Left lung (tissue), 10 donors: ENCODE results near the gene SPSB1. TPM values are rescaled to one million over a fixed set of nuclear protein-coding genes. Genes with fewer than 3 reads are reported as not detected.

Experiments
- ATAC-seq: fragments of 200-7000 bp; cut with Tn5 transposase; one replicate; pipeline ENCODE4 v1.9.1; 2020; ENCODE audit warnings: moderate library complexity
- DNase-seq, 4 donors: peaks; one replicate each; pipeline ENCODE4 v3.0.0-alpha.2; 2013 to 2020
- H3K27ac ChIP-seq, 2 donors: fragments of 200-600 bp; sonication (generic) in 1 of 2; one replicate each; pipeline versions ENCODE4 v1.5.0 to v1.8.0; 2020 to 2021
- H3K27me3 ChIP-seq, 2 donors: fragments of 200-600 bp; sonication (generic) in 1 of 2; one replicate each; pipeline versions ENCODE4 v1.5.0 to v1.8.0; 2020 to 2021
- H3K36me3 ChIP-seq, 2 donors: fragments of 200-600 bp; sonication (generic) in 1 of 2; one replicate each; pipeline versions ENCODE4 v1.5.0 to v1.8.0; 2020 to 2021
- H3K4me1 ChIP-seq, 2 donors: fragments of 200-600 bp; one replicate each; pipeline ENCODE4 v1.8.0; 2021
- H3K4me3 ChIP-seq, 2 donors: fragments of 200-600 bp; sonication (generic) in 1 of 2; one replicate each; pipeline versions ENCODE4 v1.5.0 to v1.8.0; 2020 to 2021; ENCODE audit warnings: mild to moderate bottlenecking in 1 of 2
- H3K9me3 ChIP-seq, 2 donors: fragments of 200-600 bp; sonication (generic) in 1 of 2; one replicate each; pipeline versions ENCODE4 v1.5.0 to v1.8.0; 2020 to 2021
- intact Hi-C, 2 donors: fragments of 100-400 bp; cut with DNase I; formaldehyde crosslinking; loops; one replicate each; pipeline versions ENCODE4 v1.11.2 to v1.14.2; 2022
- polyA plus RNA-seq, 6 donors: library from polyadenylated mRNA; unstranded; fragments of 120-200 nt; gene quantifications; one replicate each; pipeline ENCODE4 v1.2.1, GENCODE V29; 2013; ENCODE audit not compliant: insufficient read length in 6 of 6
- total RNA-seq, 2 donors: library from RNA; stranded (reverse); fragmentation: NEBNext Ultra II Directional; extraction: Animal tissue kit (Norgen Biotek cat#: 25700); gene quantifications; one replicate each; pipeline ENCODE4 v1.2.1, GENCODE V29; 2021
- TF ChIP-seq, protein P1 (sequence below), 2 donors: fragments of 200-600 bp; sonication (generic) in 1 of 2; IDR thresholded peaks; one replicate each; pipeline versions ENCODE4 v1.5.0 to v1.8.0; 2021; ENCODE audit warnings: antibody characterized with exemption in 2 of 2
- donor health status: DM: no; HTN: yes; CAD: no.
- donor health status: DM: no; HTN: no; CAD: no.

SPSB1 gene
- total and polyA plus RNA-seq, 8 donors, result 6.1 to 39.4 (median 7.9) TPM

DNA sequence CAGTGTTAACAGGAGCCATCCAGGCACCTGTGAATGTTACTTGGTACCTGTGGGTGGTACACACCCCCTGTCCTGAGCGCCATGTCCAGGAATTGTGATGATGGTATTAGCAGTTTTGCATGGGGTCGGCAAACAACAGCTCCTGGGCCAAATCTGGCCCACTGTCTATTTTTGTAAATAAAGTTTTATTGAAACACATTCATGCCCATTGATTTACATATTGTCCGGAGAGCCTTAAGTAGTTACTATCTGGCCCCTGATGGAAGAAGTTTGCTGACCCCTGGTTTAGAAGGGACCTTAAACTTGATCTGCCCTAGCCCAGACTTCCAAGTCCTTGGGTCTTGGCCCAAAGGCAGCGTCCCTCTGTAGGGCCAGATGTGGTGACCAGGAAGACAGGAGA, 58.3 kb downstream of the SPSB1 start:
- intact Hi-C loops, result no loop called here
- ATAC-seq (no peak), DNase-seq (no peak)
- Histone ChIP-seq H3K4me3 (no peak overlapping the region), H3K36me3 (peaks cover 0 to 10% of the 10 kb centered on the region in 2 donors), H3K9me3 (no peaks in the 10 kb centered on the region), H3K4me1 (no peaks in the 10 kb centered on the region), H3K27me3 (no peaks in the 10 kb centered on the region), H3K27ac (no peak overlapping the region)
- TF ChIP-seq, protein P1, sequence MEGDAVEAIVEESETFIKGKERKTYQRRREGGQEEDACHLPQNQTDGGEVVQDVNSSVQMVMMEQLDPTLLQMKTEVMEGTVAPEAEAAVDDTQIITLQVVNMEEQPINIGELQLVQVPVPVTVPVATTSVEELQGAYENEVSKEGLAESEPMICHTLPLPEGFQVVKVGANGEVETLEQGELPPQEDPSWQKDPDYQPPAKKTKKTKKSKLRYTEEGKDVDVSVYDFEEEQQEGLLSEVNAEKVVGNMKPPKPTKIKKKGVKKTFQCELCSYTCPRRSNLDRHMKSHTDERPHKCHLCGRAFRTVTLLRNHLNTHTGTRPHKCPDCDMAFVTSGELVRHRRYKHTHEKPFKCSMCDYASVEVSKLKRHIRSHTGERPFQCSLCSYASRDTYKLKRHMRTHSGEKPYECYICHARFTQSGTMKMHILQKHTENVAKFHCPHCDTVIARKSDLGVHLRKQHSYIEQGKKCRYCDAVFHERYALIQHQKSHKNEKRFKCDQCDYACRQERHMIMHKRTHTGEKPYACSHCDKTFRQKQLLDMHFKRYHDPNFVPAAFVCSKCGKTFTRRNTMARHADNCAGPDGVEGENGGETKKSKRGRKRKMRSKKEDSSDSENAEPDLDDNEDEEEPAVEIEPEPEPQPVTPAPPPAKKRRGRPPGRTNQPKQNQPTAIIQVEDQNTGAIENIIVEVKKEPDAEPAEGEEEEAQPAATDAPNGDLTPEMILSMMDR (IDR thresholded peaks at IDR 0.05), result no peak

DNA sequence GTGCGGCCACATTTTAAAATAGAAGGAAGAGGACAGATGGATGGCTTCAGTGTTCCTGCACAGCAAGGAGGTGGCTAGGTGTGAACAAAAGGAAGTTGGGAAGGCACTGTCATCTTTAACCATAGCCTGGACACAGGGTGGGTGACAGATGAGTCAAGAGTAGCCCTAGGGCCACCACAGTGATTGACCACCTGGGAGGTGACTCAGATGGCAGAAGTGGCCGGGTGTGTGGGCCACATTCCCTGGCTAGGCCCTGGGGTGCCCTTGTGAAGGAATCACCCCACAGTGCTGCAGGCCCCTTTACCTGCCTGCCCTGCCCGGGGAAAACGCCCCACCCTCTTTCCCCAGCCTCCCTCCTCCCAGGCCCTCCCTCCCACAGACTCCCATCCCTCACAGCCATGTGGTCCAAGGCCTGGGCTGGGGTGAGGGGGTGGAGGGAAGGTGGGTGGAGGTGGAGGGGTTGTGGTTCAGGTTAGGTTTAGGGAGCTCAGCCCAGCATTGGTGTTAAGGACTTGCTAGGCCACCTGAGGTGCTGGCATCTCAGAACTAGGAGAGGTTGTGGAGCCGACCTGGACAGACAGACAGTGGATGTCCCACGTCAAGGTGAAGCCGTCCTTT, 59.1 kb downstream of the SPSB1 start:
- ATAC-seq, result peak; percentile 13
- H3K9me3 ChIP-seq, result no peaks in the 10 kb centered on the region
- peaks cover 0 to 18% of the 10 kb centered on the region in 2 donors for H3K36me3 ChIP-seq
- TF ChIP-seq, protein P1 (IDR thresholded peaks at IDR 0.05), result no peak
- H3K27me3 ChIP-seq, result no peaks in the 10 kb centered on the region
- no peak overlapping the region for H3K27ac ChIP-seq
- peak in 1 of 4 donors; percentile 46 for DNase-seq
- intact Hi-C loops, result no loop called here
- no peaks in the 10 kb centered on the region for H3K4me1 ChIP-seq
- H3K4me3 ChIP-seq, result no peak overlapping the region

- Histone ChIP-seq H3K4me3 (no peak overlapping the region), H3K36me3 (peaks cover 0 to 22% of the 10 kb centered on the region in 2 donors), H3K27ac (no peak overlapping the region), H3K4me1 (no peaks in the 10 kb centered on the region), H3K9me3 (no peaks in the 10 kb centered on the region), H3K27me3 (no peaks in the 10 kb centered on the region)
- ATAC-seq (no peak), DNase-seq (no peak)
- intact Hi-C loops, result no loop called here
- TF ChIP-seq, protein P1 (IDR thresholded peaks at IDR 0.05), result no peak
Measured at GRCh38 chr1:9352377-9353134, 59.9 kb downstream of the SPSB1 start.

GRCh38 chr1:9355503-9355902, 62.8 kb downstream of the SPSB1 start:
- H3K4me3 ChIP-seq, result no peak overlapping the region
- TF ChIP-seq, protein P1 (IDR thresholded peaks at IDR 0.05), result no peak
- no peak overlapping the region for H3K27ac ChIP-seq
- DNase-seq, result peak in 1 of 4 donors; percentile 39
- no peaks in the 10 kb centered on the region for H3K9me3 ChIP-seq
- H3K27me3 ChIP-seq, result no peaks in the 10 kb centered on the region
- no peak for ATAC-seq
- no peaks in the 10 kb centered on the region for H3K4me1 ChIP-seq
- intact Hi-C loops, result no loop called here
- peaks cover 0 to 39% of the 10 kb centered on the region in 2 donors for H3K36me3 ChIP-seq

DNA sequence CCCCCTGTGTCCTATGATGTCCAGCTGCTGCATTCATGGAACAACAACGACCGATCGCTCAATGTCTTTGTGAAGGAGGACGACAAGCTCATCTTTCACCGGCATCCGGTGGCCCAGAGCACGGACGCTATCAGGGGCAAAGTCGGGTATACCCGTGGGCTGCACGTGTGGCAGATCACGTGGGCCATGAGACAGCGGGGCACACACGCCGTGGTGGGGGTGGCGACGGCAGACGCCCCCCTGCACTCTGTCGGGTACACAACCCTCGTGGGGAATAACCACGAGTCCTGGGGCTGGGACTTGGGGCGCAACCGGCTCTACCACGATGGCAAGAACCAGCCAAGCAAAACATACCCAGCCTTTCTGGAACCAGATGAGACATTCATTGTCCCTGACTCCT, 63.3 kb downstream of the SPSB1 start:
- Histone ChIP-seq H3K27ac (no peak overlapping the region), H3K27me3 (no peaks in the 10 kb centered on the region), H3K4me3 (no peak overlapping the region), H3K9me3 (no peaks in the 10 kb centered on the region), H3K4me1 (no peaks in the 10 kb centered on the region), H3K36me3 (peaks cover 0 to 39% of the 10 kb centered on the region in 2 donors)
- TF ChIP-seq, protein P1 (IDR thresholded peaks at IDR 0.05), result no peak
- DNase-seq (peak in 1 of 4 donors; percentile 61), ATAC-seq (no peak)
- intact Hi-C loops, result no loop called here
